ENCODE measurements around the gene EPB41L4A.
"Not testable (repeated sequence)": the region's sequence is repeated elsewhere in the genome, so short reads cannot be mapped to it uniquely, and the experiment has no call there.

Gene EPB41L4A

DNA sequence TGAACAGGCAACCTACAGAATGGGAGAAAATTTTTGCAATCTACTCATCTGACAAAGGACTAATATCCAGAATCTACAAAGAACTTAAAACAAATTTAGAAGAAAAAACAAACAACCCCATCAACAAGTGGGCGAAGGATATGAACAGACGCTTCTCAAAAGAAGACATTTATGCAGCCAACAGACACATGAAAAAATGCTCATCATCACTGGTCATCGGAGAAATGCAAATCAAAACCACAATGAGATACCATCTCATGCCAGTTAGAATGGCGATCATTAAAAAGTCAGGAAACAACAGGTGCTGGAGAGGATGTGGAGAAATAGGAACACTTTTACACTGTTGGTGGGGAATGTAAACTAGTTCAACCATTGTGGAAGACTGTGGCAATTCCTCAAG lies 23.8 kb downstream of the EPB41L4A start:
- POLR2A ChIA-PET; H3K36me3 ChIP-seq (ENCODE audit: control insufficient read depth in 2 of 2, insufficient read depth in 1 of 2, low read length in 2 of 2); H3K27ac ChIP-seq (ENCODE audit: extremely low read depth, low read depth, low read length); H3K4me3 ChIP-seq (ENCODE audit: low read depth, low read length); H3K9me3 ChIP-seq (ENCODE audit: control insufficient read depth, insufficient read depth, low read depth, low read length); CTCF ChIA-PET; H3K4me1 ChIP-seq (ENCODE audit: control insufficient read depth, insufficient read depth, low read length): not testable (repeated sequence)
- TF ChIP-seq SCRT2 (tag by site-specific recombination; IDR thresholded peaks at IDR 0.05): peak; percentile 77
- TF ChIP-seq SCRT1 (tag by site-specific recombination; IDR thresholded peaks at IDR 0.05; ENCODE audit: borderline replicate concordance): peak; percentile 77

DNA sequence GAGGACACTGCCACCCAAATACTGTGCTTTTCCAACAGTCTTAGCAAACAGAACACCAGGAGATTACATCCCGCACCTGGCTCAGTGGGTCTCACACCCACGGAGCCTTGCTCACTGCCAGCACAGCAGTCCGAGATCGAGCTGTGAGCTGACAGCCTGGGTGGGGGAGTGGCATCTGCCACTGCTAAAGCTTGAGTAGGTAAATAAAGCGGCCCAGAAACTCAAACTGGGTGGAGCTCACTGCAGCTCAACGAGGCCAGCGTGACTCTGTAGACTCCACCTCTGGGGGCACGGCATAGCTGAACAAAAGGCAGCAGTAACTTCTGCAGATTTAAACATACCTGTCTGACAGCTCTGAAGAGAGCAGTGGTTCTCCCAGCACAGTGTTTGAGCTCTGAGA lies 28.8 kb downstream of the EPB41L4A start:
- H3K27ac ChIP-seq (ENCODE audit: extremely low read depth, low read depth, low read length): no peak overlapping the region
- H3K4me3 ChIP-seq (ENCODE audit: low read depth, low read length): no peak overlapping the region
- peaks cover 26% of the 10 kb centered on the region for H3K4me1 ChIP-seq (ENCODE audit: control insufficient read depth, insufficient read depth, low read length)
- TF ChIP-seq ZIC2 (tag by site-specific recombination; IDR thresholded peaks at IDR 0.05) (peak; percentile 63), ZEB2 (tag by site-specific recombination; IDR thresholded peaks at IDR 0.05) (no peak), ZBTB17 (tag by site-specific recombination; IDR thresholded peaks at IDR 0.05) (peak; percentile 35; the same call in 1 of the 2 replicates), SETDB1 (IDR thresholded peaks at IDR 0.05; ENCODE audit: insufficient read length, low read length) (no peak), KLF9 (tag by site-specific recombination; IDR thresholded peaks at IDR 0.05; ENCODE audit: low read depth) (peak; percentile 52; the same call in 1 of the 2 replicates), ZFHX2 (tag by site-specific recombination; conservative IDR thresholded peaks at IDR 0.05) (peak; percentile 47; the same call in 1 of the 2 replicates), ZNF521 (tag by site-specific recombination; IDR thresholded peaks at IDR 0.05) (no peak)
- TF ChIP-seq, protein P1, sequence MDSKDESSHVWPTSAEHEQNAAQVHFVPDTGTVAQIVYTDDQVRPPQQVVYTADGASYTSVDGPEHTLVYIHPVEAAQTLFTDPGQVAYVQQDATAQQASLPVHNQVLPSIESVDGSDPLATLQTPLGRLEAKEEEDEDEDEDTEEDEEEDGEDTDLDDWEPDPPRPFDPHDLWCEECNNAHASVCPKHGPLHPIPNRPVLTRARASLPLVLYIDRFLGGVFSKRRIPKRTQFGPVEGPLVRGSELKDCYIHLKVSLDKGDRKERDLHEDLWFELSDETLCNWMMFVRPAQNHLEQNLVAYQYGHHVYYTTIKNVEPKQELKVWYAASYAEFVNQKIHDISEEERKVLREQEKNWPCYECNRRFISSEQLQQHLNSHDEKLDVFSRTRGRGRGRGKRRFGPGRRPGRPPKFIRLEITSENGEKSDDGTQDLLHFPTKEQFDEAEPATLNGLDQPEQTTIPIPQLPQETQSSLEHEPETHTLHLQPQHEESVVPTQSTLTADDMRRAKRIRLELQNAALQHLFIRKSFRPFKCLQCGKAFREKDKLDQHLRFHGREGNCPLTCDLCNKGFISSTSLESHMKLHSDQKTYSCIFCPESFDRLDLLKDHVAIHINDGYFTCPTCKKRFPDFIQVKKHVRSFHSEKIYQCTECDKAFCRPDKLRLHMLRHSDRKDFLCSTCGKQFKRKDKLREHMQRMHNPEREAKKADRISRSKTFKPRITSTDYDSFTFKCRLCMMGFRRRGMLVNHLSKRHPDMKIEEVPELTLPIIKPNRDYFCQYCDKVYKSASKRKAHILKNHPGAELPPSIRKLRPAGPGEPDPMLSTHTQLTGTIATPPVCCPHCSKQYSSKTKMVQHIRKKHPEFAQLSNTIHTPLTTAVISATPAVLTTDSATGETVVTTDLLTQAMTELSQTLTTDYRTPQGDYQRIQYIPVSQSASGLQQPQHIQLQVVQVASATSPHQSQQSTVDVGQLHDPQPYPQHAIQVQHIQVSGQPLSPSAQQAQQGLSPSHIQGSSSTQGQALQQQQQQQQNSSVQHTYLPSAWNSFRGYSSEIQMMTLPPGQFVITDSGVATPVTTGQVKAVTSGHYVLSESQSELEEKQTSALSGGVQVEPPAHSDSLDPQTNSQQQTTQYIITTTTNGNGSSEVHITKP (tag by site-specific recombination; IDR thresholded peaks at IDR 0.05): 0 out of 2 replicates have a peak, but pooled peaks have one; percentile 32
- TF ChIP-seq, protein P2, sequence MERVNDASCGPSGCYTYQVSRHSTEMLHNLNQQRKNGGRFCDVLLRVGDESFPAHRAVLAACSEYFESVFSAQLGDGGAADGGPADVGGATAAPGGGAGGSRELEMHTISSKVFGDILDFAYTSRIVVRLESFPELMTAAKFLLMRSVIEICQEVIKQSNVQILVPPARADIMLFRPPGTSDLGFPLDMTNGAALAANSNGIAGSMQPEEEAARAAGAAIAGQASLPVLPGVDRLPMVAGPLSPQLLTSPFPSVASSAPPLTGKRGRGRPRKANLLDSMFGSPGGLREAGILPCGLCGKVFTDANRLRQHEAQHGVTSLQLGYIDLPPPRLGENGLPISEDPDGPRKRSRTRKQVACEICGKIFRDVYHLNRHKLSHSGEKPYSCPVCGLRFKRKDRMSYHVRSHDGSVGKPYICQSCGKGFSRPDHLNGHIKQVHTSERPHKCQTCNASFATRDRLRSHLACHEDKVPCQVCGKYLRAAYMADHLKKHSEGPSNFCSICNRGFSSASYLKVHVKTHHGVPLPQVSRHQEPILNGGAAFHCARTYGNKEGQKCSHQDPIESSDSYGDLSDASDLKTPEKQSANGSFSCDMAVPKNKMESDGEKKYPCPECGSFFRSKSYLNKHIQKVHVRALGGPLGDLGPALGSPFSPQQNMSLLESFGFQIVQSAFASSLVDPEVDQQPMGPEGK (tag by site-specific recombination; IDR thresholded peaks at IDR 0.05): 0 out of 2 replicates have a peak, but pooled peaks have one; percentile 16
- TF ChIP-seq, protein P3, sequence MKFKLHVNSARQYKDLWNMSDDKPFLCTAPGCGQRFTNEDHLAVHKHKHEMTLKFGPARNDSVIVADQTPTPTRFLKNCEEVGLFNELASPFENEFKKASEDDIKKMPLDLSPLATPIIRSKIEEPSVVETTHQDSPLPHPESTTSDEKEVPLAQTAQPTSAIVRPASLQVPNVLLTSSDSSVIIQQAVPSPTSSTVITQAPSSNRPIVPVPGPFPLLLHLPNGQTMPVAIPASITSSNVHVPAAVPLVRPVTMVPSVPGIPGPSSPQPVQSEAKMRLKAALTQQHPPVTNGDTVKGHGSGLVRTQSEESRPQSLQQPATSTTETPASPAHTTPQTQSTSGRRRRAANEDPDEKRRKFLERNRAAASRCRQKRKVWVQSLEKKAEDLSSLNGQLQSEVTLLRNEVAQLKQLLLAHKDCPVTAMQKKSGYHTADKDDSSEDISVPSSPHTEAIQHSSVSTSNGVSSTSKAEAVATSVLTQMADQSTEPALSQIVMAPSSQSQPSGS (tag by site-specific recombination; IDR thresholded peaks at IDR 0.05; ENCODE audit: low read depth): no peak
- ChIA-PET CTCF (interaction anchor here (1.8 kb wide), 1 partner anchor 17 kb away, joined by 4 read pairs; no protein-coding TSS in a partner anchor), POLR2A (no interaction called here)
- no peaks in the 10 kb centered on the region for H3K36me3 ChIP-seq (ENCODE audit: control insufficient read depth in 2 of 2, insufficient read depth in 1 of 2, low read length in 2 of 2)
- no peaks in the 10 kb centered on the region for H3K9me3 ChIP-seq (ENCODE audit: control insufficient read depth, insufficient read depth, low read depth, low read length)

DNA sequence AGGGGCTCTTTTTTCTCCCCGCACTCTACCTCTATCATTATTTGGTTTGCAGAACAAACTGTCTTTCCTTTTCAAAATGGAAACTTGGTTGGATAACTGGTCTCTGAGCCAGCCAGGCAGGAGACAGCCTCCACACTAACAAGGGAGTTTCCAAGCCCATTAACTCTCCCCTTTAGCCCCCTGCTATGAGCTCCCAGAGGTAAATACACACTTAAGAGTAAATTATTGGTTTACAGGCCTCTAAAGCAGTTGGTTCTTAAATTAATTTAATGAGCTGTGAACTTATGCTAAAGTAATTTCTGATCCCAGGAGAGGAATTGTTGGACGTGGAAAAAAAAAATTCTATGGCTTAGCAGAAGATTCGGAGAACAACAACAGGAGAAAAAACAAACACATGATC lies 30.3 kb downstream of the EPB41L4A start:
- peaks cover 26% of the 10 kb centered on the region for H3K4me1 ChIP-seq (ENCODE audit: control insufficient read depth, insufficient read depth, low read length)
- H3K9me3 ChIP-seq (ENCODE audit: control insufficient read depth, insufficient read depth, low read depth, low read length): no peaks in the 10 kb centered on the region
- peak overlapping the region; percentile 49; the same call in 1 of the 2 replicates for H3K27ac ChIP-seq (ENCODE audit: extremely low read depth, low read depth, low read length)
- ChIA-PET CTCF (interaction anchor here (1.0 to 1.1 kb wide), 3 partner anchors 21 to 32 kb away, joined by 3 read pairs; partner anchors contain the start of gene EPB41L4A), POLR2A (no interaction called here)
- H3K4me3 ChIP-seq (ENCODE audit: low read depth, low read length): no peak overlapping the region
- no peaks in the 10 kb centered on the region for H3K36me3 ChIP-seq (ENCODE audit: control insufficient read depth in 2 of 2, insufficient read depth in 1 of 2, low read length in 2 of 2)
- no peak for TF ChIP-seq ZFHX2 (tag by site-specific recombination; conservative IDR thresholded peaks at IDR 0.05)
- TF ChIP-seq ZNF223 (tag by site-specific recombination; IDR thresholded peaks at IDR 0.05): no peak
- TF ChIP-seq, protein P4, sequence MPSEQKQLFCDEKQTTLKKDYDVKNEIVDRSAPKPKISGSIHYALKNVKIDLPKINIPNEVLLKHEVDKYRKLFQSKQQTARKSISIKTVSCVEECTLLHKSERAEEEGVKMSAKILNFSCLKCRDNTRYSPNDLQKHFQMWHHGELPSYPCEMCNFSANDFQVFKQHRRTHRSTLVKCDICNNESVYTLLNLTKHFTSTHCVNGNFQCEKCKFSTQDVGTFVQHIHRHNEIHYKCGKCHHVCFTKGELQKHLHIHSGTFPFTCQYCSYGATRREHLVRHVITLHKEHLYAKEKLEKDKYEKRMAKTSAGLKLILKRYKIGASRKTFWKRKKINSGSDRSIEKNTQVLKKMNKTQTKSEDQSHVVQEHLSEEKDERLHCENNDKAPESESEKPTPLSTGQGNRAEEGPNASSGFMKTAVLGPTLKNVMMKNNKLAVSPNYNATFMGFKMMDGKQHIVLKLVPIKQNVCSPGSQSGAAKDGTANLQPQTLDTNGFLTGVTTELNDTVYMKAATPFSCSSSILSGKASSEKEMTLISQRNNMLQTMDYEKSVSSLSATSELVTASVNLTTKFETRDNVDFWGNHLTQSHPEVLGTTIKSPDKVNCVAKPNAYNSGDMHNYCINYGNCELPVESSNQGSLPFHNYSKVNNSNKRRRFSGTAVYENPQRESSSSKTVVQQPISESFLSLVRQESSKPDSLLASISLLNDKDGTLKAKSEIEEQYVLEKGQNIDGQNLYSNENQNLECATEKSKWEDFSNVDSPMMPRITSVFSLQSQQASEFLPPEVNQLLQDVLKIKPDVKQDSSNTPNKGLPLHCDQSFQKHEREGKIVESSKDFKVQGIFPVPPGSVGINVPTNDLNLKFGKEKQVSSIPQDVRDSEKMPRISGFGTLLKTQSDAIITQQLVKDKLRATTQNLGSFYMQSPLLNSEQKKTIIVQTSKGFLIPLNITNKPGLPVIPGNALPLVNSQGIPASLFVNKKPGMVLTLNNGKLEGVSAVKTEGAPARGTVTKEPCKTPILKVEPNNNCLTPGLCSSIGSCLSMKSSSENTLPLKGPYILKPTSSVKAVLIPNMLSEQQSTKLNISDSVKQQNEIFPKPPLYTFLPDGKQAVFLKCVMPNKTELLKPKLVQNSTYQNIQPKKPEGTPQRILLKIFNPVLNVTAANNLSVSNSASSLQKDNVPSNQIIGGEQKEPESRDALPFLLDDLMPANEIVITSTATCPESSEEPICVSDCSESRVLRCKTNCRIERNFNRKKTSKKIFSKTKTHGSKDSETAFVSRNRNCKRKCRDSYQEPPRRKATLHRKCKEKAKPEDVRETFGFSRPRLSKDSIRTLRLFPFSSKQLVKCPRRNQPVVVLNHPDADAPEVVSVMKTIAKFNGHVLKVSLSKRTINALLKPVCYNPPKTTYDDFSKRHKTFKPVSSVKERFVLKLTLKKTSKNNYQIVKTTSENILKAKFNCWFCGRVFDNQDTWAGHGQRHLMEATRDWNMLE (tag by site-specific recombination; conservative IDR thresholded peaks at IDR 0.05; ENCODE audit: low read depth): no peak
- no peak for TF ChIP-seq ZNF776 (tag by site-specific recombination; IDR thresholded peaks at IDR 0.05; ENCODE audit: borderline replicate concordance)
- 0 out of 2 replicates have a peak, but pooled peaks have one; percentile 30 for TF ChIP-seq KLF10 (tag by site-specific recombination; IDR thresholded peaks at IDR 0.05)
- peak; percentile 99 for TF ChIP-seq WT1 (tag by site-specific recombination; IDR thresholded peaks at IDR 0.05)
- peak; percentile 80; the same call in 1 of the 2 replicates for TF ChIP-seq ZNF423 (tag by site-specific recombination; IDR thresholded peaks at IDR 0.05)
- TF ChIP-seq ZNF404 (tag by site-specific recombination; IDR thresholded peaks at IDR 0.05): no peak
- TF ChIP-seq SP7 (tag by site-specific recombination; IDR thresholded peaks at IDR 0.05): peak; percentile 94

Measured in HEK293 (cell line).